UCSD-AML1 (cell line): ENCODE data around the gene TERT.
"Not testable (repeated sequence)": the region's sequence is repeated elsewhere in the genome, so short reads cannot be mapped to it uniquely, and the experiment has no call there.

Experiments
- DNase-seq: peaks from one replicate; lab custom pipeline; 2025; ENCODE audit not compliant: unreplicated experiment; lab: John Stamatoyannopoulos, UW

Gene TERT

DNA sequence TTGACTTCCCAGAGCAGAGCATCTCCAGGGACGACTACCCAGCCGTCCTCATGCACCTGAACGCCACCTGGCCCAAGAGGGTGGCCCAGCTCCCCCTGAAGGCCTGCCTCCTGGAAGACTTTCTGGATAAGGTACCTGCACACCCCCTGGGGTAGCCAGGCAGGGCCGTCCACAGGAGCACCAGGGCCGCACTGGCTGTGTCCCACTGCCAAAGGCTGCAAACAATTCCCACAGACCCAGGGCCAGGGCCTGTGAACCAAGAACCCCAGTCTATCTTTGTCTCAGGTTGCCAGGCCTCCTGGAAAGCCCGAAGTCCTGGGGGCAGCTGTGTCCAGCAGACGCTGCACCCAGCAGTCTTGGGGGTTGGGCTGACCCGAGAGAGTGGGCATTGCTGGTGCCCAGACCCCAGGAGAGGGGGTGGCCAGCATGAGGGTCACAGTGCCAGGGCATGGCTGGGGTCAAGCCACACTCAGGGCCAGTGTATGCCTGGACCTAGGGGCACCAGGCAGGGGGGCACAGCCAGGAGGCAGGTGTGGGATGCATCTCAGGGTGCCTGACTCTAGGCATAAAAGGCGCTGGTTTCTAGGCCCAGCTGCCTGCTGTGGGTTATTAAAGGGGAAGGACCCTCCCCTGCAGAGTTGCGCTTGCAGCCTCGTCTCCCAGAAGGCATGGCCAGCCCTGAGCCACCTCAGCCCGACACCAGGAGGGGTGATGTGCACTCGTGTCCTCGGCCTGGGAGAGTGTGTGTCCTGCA is 52.0 kb downstream of the TERT start:
- DNase-seq, result no peak

DNA sequence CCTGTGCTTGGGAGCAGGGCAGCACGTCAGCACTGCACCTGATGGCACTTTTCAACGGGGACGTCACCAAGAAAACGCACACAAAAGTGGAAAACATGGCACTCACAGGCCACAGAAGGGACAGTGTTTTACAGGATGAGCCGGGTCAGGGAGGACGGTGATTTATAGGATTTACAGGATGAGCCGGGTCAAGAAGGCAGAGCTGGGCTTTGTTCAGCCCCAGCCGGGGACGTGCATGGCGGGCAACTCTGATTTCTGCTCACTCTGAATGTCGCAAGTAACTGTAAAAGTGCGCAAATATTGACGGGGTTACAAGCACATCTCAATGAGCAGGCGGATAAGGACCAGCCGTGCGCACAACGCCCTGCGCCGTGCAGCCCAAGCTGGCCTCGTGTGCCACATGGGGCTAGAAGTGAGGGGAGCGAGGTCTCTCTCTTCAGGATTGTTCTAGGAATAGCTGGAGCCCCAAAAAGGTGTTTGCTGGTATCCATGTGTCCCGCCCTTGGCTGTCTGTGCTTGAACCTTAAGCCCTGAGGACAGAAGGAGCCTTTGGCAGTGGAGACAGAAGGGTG is 53.3 kb downstream of the TERT start:
- DNase-seq, result no peak

DNA sequence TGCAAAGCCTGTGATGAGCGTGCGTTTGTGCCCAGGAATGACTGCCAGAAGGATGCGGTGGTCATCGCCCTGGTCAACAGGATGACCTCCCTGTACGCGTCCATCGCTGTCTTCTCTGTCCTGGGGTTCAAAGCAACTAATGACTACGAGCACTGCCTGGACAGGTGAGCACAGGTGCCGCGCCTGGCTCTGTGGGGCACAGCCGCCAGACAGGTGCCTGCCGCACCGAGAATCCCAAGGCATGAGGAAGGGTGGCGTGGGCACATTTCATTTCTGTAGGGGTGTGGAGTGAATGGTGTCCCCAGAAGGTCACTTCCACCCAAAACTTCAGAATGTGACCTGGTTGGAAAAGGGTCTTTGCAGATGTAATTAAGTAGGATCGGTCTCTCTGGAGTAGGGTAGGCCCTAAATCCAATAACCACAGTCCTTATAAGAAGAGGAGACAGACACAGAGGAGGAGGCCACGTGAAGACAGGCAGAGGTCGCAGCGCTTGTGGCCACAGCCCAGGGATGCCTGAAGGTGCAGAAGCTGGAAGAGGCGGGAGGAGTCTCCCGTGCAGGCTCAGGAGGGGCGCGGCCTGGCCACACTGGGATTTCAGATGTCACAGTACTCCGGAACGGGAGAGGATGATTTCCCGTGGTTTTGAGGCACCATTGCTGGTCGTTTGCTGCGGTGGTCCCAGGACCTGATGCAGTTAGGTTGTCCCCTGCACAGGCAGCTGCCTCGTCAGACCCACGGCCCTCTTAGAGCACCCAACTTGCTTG is 54.2 kb downstream of the TERT start:
- no peak for DNase-seq

DNA sequence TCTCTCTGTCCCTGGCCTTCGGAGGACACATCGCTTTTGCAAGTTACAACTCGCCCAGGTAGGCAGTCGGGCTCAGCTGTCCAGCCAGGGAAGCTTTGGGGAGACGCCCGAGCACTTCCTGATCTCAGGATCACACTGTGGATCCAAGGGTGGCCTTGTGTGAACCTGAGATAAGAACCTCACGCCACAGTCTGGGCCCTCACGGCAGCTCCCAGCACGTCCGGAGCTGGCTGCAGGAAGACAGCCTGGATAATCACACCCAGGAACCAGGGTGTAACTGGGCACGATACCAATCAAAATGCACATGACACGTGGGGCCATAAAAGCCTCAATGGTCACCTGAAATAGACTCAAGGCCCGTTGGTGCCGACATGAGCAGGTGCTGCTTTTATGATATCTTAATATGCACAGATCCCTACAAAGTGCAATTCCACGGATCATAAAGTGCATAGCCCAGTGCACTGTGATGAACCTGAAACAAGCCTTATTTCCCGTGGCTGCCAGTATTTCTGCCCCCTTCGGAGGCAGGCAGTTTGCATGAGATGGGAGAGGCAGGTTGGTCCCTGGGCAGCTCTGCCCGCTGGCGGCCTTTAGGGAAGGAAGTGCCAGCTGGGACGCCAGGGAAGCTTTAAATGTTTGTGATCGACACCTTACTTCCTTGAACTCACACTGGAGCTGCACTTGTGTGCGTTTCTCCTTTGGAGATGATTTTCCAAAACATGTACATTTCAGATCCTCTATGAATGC is 55.2 kb downstream of the TERT start:
- DNase-seq, result no peak

DNA sequence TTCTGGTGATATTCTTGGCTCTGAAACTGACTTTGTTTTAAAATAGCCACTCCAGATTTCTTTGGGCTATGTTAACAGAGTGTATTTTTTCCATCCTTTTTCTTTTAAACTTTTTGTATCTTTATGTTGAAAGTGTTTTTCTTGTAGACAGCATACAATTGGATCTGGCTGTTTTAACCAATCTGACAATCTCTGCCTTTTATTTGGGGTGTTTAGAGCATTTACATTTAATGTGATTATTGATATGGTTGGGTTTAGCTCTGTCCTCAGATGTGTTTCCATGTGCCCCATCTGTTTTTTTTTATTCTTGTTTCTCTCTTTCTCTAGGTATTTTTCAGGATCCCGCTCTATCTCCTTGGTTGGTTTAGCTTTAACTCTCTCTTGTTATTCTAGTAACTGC is 59.0 kb downstream of the TERT start:
- DNase-seq, result no peak

DNA sequence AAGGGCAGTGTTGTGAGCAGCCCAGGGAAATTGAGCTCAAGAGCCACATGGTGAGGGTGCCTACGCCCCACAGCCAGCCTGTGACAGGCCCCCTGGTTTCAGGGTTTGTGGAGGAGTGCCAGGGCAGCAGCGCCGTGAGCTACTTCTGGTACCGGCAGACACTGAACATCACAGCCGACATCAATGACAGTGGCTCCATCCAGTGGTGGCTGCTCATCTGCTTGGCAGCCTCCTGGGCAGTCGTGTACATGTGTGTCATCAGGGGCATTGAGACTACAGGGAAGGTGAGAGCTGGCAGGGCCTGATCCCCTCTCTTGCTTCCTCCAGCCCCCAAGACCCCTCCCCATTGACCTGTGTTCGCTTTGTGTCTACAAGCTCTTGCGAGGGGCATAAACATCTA is 59.5 kb downstream of the TERT start:
- DNase-seq, result no peak

DNA sequence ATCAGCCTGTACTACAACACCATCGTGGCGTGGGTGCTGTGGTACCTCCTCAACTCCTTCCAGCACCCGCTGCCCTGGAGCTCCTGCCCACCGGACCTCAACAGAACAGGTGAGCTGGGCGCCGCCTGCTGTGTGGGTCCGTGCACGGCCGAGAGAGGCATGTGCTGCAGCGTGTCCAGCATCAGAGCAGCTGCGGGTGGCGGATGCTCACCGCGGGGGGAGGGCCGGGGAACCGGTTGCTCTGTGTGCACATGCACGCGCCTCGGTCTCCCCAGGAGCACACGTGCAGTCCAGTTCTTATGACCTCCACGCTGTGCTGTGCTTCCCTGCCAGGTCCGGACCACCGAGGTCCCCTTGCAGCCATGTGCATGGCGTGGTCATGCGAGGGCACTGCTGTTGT is 62.1 kb downstream of the TERT start:
- DNase-seq, result no peak

DNA sequence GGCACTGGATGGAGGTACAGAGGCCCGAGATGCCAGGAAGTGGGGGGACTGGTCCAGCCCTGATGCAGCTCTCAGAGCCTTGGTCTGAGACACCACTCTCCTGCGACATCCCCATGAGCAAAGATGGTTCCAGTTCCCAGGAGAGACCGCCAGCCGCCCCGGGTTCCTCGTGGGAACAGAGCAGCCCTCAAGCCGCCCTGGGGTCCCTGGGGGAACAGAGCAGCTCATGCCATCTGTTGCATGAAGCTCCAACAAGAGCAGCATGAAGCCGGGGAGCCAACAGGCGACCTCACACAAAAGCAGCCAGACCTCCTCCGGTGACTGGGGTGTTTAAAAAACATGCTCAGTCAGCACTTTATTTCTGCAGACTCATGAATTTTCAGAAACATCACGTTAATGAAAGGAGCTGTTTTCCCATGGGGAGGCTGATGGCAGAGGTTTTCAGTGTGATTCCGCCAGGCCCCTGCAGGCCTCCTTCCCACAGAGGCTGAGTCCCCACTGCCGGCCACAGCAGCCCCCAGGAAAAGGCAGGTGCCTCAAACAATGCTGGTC is 63.4 kb downstream of the TERT start:
- no peak for DNase-seq

DNA sequence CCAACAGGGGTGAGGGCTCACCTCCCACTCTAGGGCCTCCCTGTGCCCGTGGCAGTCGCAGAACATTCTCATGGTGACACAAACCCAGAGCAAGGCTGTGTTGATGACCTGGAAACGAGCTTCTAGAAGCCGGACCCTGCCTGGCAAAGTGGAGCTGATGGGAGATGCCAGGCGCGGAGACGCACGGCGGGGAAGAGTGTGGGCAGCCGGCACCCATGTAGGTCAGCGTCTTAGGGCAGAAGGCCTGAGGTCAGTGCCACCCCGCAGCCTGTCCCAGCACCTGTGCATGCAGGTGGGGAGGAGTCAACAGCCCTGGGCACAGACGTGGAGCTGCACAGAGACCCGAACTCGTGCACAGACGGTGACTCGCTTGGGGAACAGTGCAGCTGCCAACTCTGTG is 64.3 kb downstream of the TERT start:
- DNase-seq, result no peak

DNA sequence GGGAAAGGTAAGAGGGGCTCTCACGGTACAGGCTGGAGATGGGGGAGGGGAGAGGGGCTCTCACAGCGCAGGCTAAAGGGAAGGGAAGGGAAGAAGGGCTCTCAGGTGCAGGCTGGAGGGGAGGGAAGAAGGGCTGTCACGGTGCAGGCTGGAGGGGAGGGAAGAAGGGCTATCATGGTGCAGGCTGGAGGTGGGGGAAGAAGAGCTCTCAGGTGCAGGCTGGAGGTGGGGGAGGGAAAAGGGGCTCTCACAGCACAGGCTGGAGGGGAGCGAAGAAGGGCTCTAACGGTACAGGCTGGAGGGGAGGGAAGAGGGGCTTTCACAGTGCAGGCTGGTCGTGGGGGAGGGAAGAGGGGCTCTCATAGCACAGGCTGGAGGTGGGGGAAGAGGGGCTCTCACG is 65.0 kb downstream of the TERT start:
- no peak for DNase-seq

DNA sequence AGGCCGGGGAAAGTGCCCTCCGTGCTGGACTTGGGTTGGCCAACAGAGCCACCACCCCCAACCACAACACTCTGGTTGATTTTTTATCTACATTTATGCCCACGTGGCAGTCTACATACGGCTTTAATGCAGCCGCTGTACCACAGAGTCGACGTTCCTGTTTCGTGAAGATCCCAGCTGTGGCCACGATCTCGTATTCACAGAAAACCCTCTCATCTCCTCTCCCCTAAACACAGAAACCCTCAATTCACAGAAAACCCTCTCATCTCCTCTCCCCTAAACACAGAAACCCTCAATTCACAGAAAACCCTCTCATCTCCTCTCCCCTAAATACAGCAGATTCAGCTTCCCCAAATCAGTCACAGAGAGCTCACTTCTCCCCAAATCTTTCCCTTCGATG is 65.8 kb downstream of the TERT start:
- DNase-seq, result not testable (repeated sequence)

DNA sequence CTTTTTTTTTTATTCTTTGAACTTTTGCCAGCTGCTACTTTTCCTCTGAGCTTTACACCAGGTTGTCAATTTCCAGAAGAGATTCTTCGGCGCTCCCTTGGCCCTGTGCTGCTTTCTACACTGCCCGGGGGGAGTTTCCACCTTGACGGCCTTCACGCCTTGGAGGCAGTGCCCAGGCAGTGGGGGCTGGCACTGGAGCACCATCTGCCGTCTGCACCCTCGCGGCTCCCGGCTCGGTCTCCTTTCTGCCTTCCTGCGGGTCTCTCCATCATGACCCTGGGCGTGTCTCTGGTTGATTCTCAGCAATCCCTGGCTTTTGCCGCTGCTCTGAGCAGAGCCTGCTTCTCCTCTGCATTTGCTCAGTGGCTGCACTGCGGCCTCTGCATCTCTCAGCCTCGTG is 66.7 kb downstream of the TERT start:
- DNase-seq, result no peak

DNA sequence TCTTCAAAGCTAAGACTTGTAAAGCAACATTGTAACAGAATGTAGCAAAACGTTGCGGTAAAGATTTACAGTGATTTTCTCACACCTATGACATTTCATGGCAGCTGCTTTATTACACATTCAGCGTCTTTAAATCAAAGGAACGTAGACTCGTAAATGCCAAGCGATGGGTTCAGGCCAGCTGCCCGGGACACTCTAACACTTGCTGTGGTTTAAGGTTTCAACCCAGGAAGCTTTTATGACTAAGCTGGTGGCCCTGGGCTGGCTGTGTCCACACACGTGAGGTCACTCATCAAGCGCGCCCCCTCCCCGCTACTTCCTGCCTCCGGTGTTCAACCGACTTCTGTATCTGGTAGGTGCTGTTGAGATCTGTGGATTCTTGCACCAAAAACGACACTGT is 67.2 kb downstream of the TERT start:
- no peak for DNase-seq

DNA sequence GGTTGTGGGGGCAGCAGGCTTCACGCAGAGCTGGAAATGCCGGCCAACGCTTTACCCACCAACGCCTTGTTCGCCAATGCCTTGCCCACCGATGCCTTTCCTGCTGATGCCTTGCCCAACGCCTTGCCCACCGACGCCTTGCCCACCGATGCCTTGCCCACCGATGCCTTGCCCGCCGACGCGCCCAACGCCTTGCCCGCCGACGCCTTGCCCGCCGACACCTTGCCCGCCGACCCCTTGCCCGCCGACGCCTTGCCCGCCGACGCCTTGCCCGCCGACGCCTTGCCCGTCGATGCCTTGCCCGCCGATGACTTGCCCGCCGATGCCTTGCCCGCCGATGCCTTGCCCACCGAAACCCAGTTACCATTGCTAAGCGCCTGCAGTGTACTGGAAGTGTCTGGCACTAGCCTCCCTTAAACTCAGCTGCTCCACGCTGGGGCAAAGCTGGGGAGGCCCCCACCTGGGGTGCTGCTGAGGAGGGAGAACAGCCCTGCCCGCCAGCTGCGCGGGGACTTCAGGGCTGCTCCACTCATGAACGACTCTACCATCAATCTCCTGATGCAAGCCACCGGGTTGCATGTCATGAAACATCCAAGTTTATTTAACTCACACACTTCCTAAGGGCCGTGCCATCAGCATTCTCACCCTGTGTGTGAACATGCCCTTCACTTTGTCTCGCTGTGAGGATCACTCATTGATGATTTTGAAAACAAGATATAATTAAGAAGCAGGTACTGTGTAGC is 67.9 kb downstream of the TERT start:
- DNase-seq, result no peak

DNA sequence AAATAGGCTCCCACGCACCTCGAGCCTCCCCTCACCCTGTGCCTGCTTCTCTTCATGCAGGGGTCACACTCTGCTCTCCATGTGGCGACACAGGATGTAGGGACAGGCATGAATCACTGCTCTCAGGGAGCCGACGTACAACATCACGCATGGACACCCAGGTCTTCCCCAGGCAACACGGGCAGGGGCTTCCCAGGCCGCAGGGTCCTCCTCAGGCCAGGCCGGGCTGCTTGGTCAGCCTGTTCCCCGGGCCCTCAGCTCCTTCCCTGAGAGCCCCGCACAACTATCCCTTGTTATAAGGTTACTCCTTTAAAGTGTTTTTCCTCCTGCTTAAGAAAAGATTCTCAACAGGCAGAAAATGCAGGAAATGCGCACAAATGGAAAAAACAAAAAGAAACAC is 68.6 kb downstream of the TERT start:
- DNase-seq, result no peak

DNA sequence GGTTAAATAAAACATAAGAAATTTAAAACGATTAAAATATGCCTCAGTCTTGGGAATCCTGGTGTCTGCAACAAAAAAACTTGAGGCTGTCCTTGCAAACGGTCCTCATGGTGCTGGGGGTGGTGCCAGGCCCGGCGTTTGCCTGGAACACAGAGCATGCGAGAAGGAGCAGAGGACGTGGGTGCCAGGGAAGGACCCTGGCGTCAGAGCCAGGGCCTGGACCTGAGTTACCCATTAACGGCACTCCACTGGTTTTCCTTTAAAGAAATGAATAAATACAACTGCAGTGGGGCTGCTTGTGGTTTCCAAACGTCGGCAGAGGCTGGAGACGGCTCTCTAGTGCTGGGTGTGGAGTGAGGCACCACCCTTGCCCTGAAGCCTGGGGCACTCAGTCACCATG is 69.8 kb downstream of the TERT start, which contains the start of gene SLC6A18:
Gene SLC6A18, plus strand, starts transcription at position 301 of the 400 bp plus-strand sequence. Its CDS starts 97 bp downstream, at position 398.
- no peak for DNase-seq

DNA sequence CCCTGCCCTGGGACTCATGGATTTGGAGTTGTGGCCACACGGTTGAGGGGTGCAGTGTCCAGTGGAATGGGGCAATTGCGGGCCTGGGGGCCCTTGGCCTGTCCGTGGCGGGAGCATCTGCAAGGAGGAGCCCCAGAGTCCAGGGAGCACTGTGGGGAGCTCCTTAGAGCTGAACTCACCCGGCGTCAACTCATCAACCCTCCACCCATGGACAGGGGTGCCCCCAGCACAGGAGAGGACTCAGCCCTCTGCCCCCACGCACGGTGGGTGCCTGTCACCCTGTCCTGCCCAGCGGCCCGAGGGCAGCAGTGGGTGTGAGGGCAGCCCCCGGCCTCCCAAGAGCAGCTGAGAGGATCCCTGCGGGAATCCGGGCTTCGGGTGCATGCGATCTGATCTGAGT is 70.2 kb downstream of the TERT start:
- DNase-seq, result no peak

DNA sequence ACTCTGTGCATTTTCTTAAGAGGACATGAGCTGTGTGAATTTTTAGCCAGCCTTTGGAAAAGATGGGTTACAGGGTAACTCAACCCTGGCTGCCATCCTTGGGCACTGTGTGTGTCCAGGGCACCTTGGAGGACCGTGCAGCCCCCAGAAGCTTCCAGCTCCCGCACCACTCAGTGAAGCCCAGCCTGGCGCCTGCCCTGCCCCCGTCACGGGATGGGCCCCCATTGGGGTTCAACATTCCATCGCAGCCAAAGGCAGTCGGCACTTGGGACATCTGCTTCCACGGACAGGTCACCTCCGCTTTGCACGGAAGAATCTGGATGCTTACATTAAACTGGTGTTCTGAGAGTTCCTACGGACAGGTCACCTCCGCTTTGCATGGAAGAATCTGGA is 71.6 kb downstream of the TERT start:
- no peak for DNase-seq

DNA sequence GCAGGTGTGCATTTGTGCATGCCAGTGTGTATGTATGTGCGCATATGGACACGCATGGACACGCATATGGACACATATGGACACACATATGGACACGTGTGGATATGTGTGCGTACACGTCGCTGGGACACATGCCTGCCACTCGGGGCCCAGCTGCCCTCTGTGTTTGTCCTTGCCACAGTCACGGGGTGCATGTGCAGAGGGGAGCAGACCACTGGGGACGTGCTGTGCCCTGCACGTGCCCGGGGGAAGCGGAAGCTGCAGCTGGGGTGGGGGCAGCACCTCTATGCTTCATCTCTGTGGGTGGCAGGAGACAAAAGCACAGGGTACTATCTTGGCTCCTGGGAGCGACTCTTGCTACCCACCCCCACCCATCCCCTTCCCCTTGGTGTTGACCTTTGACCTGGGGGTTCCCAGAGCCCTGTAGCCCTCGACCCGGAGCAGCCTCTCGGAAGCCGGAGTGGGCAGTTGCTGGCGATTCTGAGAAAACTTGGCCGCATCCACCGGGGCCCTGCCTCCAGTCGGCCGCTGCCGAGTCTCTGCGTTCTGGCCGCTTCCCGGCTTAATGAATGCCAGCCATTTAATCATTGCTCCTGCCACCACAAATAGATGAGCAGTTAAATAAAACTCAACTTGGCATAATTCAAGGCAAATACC is 72.1 kb downstream of the TERT start:
- DNase-seq, result no peak

DNA sequence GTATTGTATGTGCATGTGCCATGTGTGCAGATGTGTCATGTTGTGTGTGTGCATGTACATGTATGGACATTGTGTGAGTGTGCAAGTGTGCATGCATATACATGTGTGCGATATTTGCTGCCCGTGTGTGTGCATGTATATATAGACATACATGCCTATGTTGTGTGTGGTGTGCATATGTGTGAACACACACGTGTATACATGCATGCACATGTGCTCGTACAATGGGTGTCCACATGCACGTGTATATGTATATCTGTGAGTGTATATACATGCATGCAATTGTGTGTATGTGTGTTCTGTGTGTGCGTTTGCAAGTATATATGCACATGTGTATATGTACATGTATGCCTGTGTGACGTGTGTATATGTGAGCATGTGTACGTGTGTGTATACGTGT is 72.7 kb downstream of the TERT start:
- DNase-seq, result no peak
